Mucosa of descending colon (tissue), 3 donors: ENCODE measurements around the gene KATNB1. TPM values are rescaled to one million over a fixed set of nuclear protein-coding genes. Genes with fewer than 3 reads are reported as not detected.

Source experiments
- ATAC-seq: fragments of 200-7000 bp; cut with Tn5 transposase; one replicate; pipeline ENCODE4 v1.9.1; 2020; ENCODE audit warnings: mild to moderate bottlenecking, moderate library complexity
- DNase-seq, 3 donors: peaks; one replicate each; pipeline ENCODE4 v3.0.0-alpha.2; 2020
- H3K36me3 ChIP-seq: fragments of 200-600 bp; one replicate; pipeline ENCODE4 v1.8.0; 2021; ENCODE audit warnings: low read depth, mild to moderate bottlenecking
- H3K4me1 ChIP-seq: fragments of 200-600 bp; one replicate; pipeline ENCODE4 v1.8.0; 2021; ENCODE audit warnings: low read depth, mild to moderate bottlenecking
- H3K4me3 ChIP-seq: fragments of 200-600 bp; one replicate; pipeline ENCODE4 v1.8.0; 2021; ENCODE audit warnings: mild to moderate bottlenecking
- H3K9me3 ChIP-seq: fragments of 200-600 bp; one replicate; pipeline ENCODE4 v1.8.0; 2021; ENCODE audit warnings: mild to moderate bottlenecking
- CTCF ChIP-seq: fragments of 200-600 bp; IDR thresholded peaks from one replicate; pipeline ENCODE4 v1.8.0; 2022; ENCODE audit warnings: antibody characterized with exemption, mild to moderate bottlenecking
- intact Hi-C, 2 donors: fragments of 100-400 bp; cut with DNase I in 1 of 2; cut with micrococcal nuclease in 1 of 2; formaldehyde crosslinking; loops; one replicate each; pipeline versions ENCODE4 v1.11.0 to v1.11.1; 2022; cut with DNase I, micrococcal nuclease
- total RNA-seq, 3 donors: library from RNA; stranded (reverse); fragmentation: NEBNext Ultra II Directional in 2 of 3; extraction: Animal tissue kit (Norgen Biotek cat#: 25700) in 2 of 3; gene quantifications; one replicate each; pipeline versions ENCODE4 v1.2.1 to v1.2.4, GENCODE V29; 2021 to 2023
- donor health status: DM: no; HTN: no; CAD: no; lungs with moderate emphysema.
- donor health status: DM: no; HTN: no; CAD: no.
- donor health status: DM: no; HTN: yes; CAD: no.

Gene KATNB1
- total RNA-seq, 3 donors from 2014 or later: 12.8 to 21.1 (median 17.9) TPM

GRCh38 chr16:57764341-57765159 is 29.0 kb downstream of the KATNB1 start:
- DNase-seq (peak in 1 of 3 donors; percentile 45), ATAC-seq (peak; percentile 38)
- TF ChIP-seq CTCF: no peak
- intact Hi-C loops: no loop called here
- Histone ChIP-seq H3K9me3 (no peaks in the 10 kb centered on the region), H3K36me3 (no peaks in the 10 kb centered on the region), H3K4me1 (no peaks in the 10 kb centered on the region), H3K4me3 (no peak overlapping the region)

- ATAC-seq: no peak
- H3K36me3 ChIP-seq: no peaks in the 10 kb centered on the region
- intact Hi-C loops: no loop called here
These were observed 29.7 kb downstream of the KATNB1 start for GRCh38 chr16:57765160-57765728.

GRCh38 chr16:57766714-57767348 is 31.3 kb downstream of the KATNB1 start:
- DNase-seq (peak in 1 of 3 donors; percentile 22), ATAC-seq (no peak)
- no peaks in the 10 kb centered on the region for H3K36me3 ChIP-seq
- no peaks in the 10 kb centered on the region for H3K9me3 ChIP-seq
- TF ChIP-seq CTCF: no peak
- intact Hi-C loops: no loop called here
- no peak overlapping the region for H3K4me3 ChIP-seq
- H3K4me1 ChIP-seq: no peaks in the 10 kb centered on the region

More at GRCh38 chr16:57765160-57765728, 29.7 kb downstream of the KATNB1 start:
- Histone ChIP-seq H3K9me3 (no peaks in the 10 kb centered on the region), H3K4me1 (no peaks in the 10 kb centered on the region), H3K4me3 (no peak overlapping the region)
- peak in 1 of 3 donors; percentile 24 for DNase-seq
- TF ChIP-seq CTCF: no peak

GRCh38 chr16:57769541-57770145 is 34.1 kb downstream of the KATNB1 start:
- intact Hi-C loops: no loop called here
- H3K4me3 ChIP-seq: no peak overlapping the region
- no peak for TF ChIP-seq CTCF
- H3K36me3 ChIP-seq: no peaks in the 10 kb centered on the region
- ATAC-seq (no peak), DNase-seq (no peak)
- no peaks in the 10 kb centered on the region for H3K9me3 ChIP-seq
- no peaks in the 10 kb centered on the region for H3K4me1 ChIP-seq

- DNase-seq: peak in 1 of 3 donors; percentile 25
- H3K4me3 ChIP-seq: no peak overlapping the region
- intact Hi-C loops: no loop called here
- H3K4me1 ChIP-seq: no peaks in the 10 kb centered on the region
- H3K9me3 ChIP-seq: no peaks in the 10 kb centered on the region
- H3K36me3 ChIP-seq: no peaks in the 10 kb centered on the region
- TF ChIP-seq CTCF: no peak
- ATAC-seq: no peak
These were observed 34.8 kb downstream of the KATNB1 start for GRCh38 chr16:57770361-57770760.
